Panc1 (cell line): ENCODE results near the gene FCGR3A.
"Not testable (repeated sequence)": the region's sequence is repeated elsewhere in the genome, so short reads cannot be mapped to it uniquely, and the experiment has no call there.

Source experiments
- CTCF ChIP-seq: fragments of 450-650 bp; IDR thresholded peaks from 2 replicates; pipeline ENCODE4 v1.5.1; 2017; ENCODE audit warnings: mild to moderate bottlenecking
- REST ChIP-seq, 2 experiments: IDR thresholded peaks; 2 replicates each; pipeline ENCODE4 v1.6.1; 2011 to 2012; ENCODE audit warnings: low read depth in 2 of 2, control low read depth in 1 of 2, low read length in 1 of 2, mild to moderate bottlenecking in 1 of 2, moderate library complexity in 1 of 2; ENCODE audit not compliant: insufficient read depth in 1 of 2

GRCh38 chr1:161550942-161551341, 1.3 kb upstream of the FCGR3A start:
- not testable (repeated sequence) for TF ChIP-seq REST (IDR thresholded peaks at IDR 0.05; ENCODE audit: insufficient read depth in 1 of 2, low read depth in 2 of 2, low read length in 1 of 2); CTCF
